CD14-positive monocyte (primary cell): ENCODE data around the gene HABP4. TPM values are rescaled to one million over a fixed set of nuclear protein-coding genes. Genes with fewer than 3 reads are reported as not detected.

ENCODE experiments used
- DNase-seq, 3 donors: peaks; one replicate each; pipeline ENCODE4 v3.0.0-alpha.2; 2011 to 2022
- H2AFZ ChIP-seq: 2 replicates; pipeline ENCODE4 v1.6.0; 2012; ENCODE audit warnings: mild to moderate bottlenecking, low read depth, low read length, inconsistent platforms; ENCODE audit not compliant: insufficient read depth, poor library complexity, severe bottlenecking
- H3K27ac ChIP-seq, 2 donors: 1 replicate in 1 of 2; 2 replicates in 1 of 2; pipeline ENCODE4 v1.5.1; 2012 to 2013; ENCODE audit warnings: low read length in 2 of 2, control low read depth in 1 of 2, inconsistent platforms in 1 of 2, low read depth in 1 of 2, mild to moderate bottlenecking in 1 of 2
- H3K27me3 ChIP-seq, 2 donors: one replicate each; pipeline versions ENCODE4 v1.6.0 to v1.6.1; 2011 to 2013; ENCODE audit warnings: low read length in 2 of 2; ENCODE audit not compliant: control insufficient read depth in 2 of 2, insufficient read depth in 2 of 2
- H3K36me3 ChIP-seq, 2 donors: replicated peaks in 1 of 2; 1 replicate in 1 of 2; 2 replicates in 1 of 2; pipeline versions ENCODE4 v1.5.1 to v1.6.1; 2012 to 2013; ENCODE audit warnings: low read length in 2 of 2, control low read depth in 1 of 2, inconsistent platforms in 1 of 2, mild to moderate bottlenecking in 1 of 2; ENCODE audit not compliant: insufficient read depth in 2 of 2, control insufficient read depth in 1 of 2
- H3K4me1 ChIP-seq, 2 donors: 1 replicate in 1 of 2; 2 replicates in 1 of 2; pipeline versions ENCODE4 v1.5.1 to v1.6.1; 2012 to 2013; ENCODE audit warnings: low read length in 2 of 2, control low read depth in 1 of 2, inconsistent platforms in 1 of 2, mild to moderate bottlenecking in 1 of 2, moderate library complexity in 1 of 2; ENCODE audit not compliant: insufficient read depth in 2 of 2, control insufficient read depth in 1 of 2
- H3K4me2 ChIP-seq: replicated peaks from 2 replicates; pipeline ENCODE3; 2012; ENCODE audit warnings: low read length, moderate library complexity, mild to moderate bottlenecking; ENCODE audit not compliant: poor library complexity, severe bottlenecking; ENCODE audit errors: extremely low read depth
- H3K4me3 ChIP-seq, 3 experiments: fragments of 200-600 bp in 1 of 3; sonication (generic) in 1 of 3; replicated peaks in 1 of 3; 1 replicate in 2 of 3; 2 replicates in 1 of 3; pipeline ENCODE4 v1.5.1; 2011 to 2013; ENCODE audit warnings: low read length in 3 of 3, mild to moderate bottlenecking in 3 of 3, control low read depth in 2 of 3, low read depth in 2 of 3, inconsistent platforms in 1 of 3, moderate library complexity in 1 of 3
- H3K79me2 ChIP-seq: 2 replicates; pipeline ENCODE4 v1.6.0; 2012; ENCODE audit warnings: mild to moderate bottlenecking, control low read depth, inconsistent platforms, low read length, moderate library complexity; ENCODE audit not compliant: insufficient read depth
- H3K9ac ChIP-seq: 2 replicates; pipeline ENCODE4 v1.6.0; 2017; ENCODE audit warnings: low read length, mild to moderate bottlenecking; ENCODE audit not compliant: insufficient read depth, poor library complexity, severe bottlenecking
- H3K9me3 ChIP-seq, 2 donors: replicated peaks in 1 of 2; 1 replicate in 1 of 2; 2 replicates in 1 of 2; pipeline versions ENCODE4 v1.5.1 to v1.6.1; 2012 to 2013; ENCODE audit warnings: low read length in 2 of 2, control low read depth in 1 of 2; ENCODE audit not compliant: control insufficient read depth in 1 of 2, insufficient read depth in 1 of 2
- H4K20me1 ChIP-seq: 2 replicates; pipeline ENCODE4 v1.6.0; 2012; ENCODE audit warnings: mild to moderate bottlenecking, low read length, control low read depth, moderate library complexity; ENCODE audit not compliant: insufficient read depth
- H3K27ac Mint-ChIP-seq, 7 donors: one replicate each; pipeline ENCODE4 v1.8.0; 2020; ENCODE audit warnings: mild to moderate bottlenecking in 7 of 7, mixed read lengths in 7 of 7, moderate library complexity in 6 of 7, inconsistent platforms in 2 of 7
- H3K27me3 Mint-ChIP-seq, 3 donors: one replicate each; pipeline ENCODE4 v1.8.0; 2021 to 2022; ENCODE audit warnings: low read depth in 3 of 3, mild to moderate bottlenecking in 3 of 3, mixed read lengths in 3 of 3, moderate library complexity in 3 of 3, inconsistent platforms in 1 of 3
- H3K36me3 Mint-ChIP-seq, 2 donors: one replicate each; pipeline ENCODE4 v1.8.0; 2020; ENCODE audit warnings: mixed read lengths in 2 of 2, inconsistent platforms in 1 of 2, mild to moderate bottlenecking in 1 of 2
- H3K4me1 Mint-ChIP-seq: one replicate; pipeline ENCODE4 v1.8.0; 2020; ENCODE audit warnings: mild to moderate bottlenecking, mixed read lengths
- H3K4me3 Mint-ChIP-seq, 2 donors: one replicate each; pipeline ENCODE4 v1.8.0; 2020; ENCODE audit warnings: mild to moderate bottlenecking in 2 of 2, mixed read lengths in 2 of 2, moderate library complexity in 1 of 2
- H3K9me3 Mint-ChIP-seq, 7 donors: one replicate each; pipeline ENCODE4 v1.8.0; 2020 to 2022; ENCODE audit warnings: mixed read lengths in 7 of 7, mild to moderate bottlenecking in 6 of 7, moderate library complexity in 6 of 7, inconsistent platforms in 2 of 7
- WGBS: methylation state at CpG from one replicate; pipeline ENCODE4 v1.1.5; 2013; ENCODE audit warnings: missing lambda C conversion rate; ENCODE audit not compliant: insufficient coverage; 5-methylcytosine and 5-hydroxymethylcytosine counted together
- intact Hi-C, 2 donors: fragments of 100-400 bp; cut with micrococcal nuclease; formaldehyde crosslinking; loops; one replicate each; pipeline versions ENCODE4 v1.15.0 to v1.15.1; 2023
- polyA plus RNA-seq, 3 donors: library from polyadenylated mRNA; depleted of rRNA in 1 of 3; unstranded in 2 of 3; stranded (reverse) in 1 of 3; fragments of 300-500 nt in 2 of 3; fragments of >200 nt in 1 of 3; fragmentation: Illumina TruSeq in 2 of 3; gene quantifications; 1 replicate in 2 of 3; 2 replicates in 1 of 3; pipeline ENCODE4 v1.2.3, GENCODE V29; 2012 to 2021
- TF ChIP-seq, protein P1 (sequence below): fragments of 200-600 bp; IDR thresholded peaks from one replicate; pipeline ENCODE4 v1.8.0; 2022; ENCODE audit warnings: antibody characterized with exemption, mild to moderate bottlenecking

The HABP4 gene
- polyA plus RNA-seq, 3 donors, result 0.54 to 0.97 (median 0.68) TPM

DNA sequence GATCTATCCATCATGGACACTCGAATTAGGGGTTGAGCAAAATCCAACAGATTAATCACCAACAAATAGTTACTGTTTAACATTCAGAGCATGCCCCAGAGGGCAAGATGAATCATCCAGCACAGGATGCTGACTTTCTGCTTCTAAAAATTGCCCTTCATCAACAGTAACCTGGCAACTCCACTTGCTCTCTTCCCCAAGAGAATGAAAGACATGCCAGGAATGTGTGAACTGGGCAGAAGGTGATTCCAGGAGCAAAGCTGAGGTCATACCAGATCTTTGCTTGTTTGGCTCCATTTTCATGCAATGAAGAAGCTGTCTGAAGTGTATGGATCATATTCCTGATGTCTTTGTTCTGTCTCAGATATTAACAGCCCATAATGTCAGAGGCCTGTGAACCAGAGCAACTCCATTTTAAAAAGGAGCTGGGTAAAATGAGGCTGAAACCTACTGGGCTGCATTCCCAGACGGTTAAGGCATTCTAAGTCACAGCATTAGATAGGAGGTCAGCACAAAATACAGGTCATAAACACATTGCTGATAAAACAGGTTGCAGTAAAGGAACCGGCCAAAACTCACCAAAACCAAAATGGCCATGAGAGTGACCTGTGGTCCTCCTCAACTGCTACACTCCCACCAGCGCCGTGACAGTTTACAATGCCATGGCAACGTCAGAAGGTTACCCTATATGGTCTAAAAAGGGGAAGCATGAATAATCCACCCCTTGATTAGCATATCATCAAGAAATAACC, 29.3 kb upstream of the HABP4 start:
- H3K4me1 Mint-ChIP-seq, result peaks cover 33% of the 10 kb centered on the region
- Histone ChIP-seq H3K27me3 (no peaks in the 10 kb centered on the region), H3K9me3 (no peaks in the 10 kb centered on the region), H3K36me3 (no peaks in the 10 kb centered on the region), H3K4me2 (no peak overlapping the region), H3K4me3 (no peak overlapping the region), H3K27ac (peak overlapping the region in 1 of 2 donors; percentile 94), H3K9ac (no peak overlapping the region), H2AFZ (peak overlapping the region; percentile 49), H4K20me1 (no peaks in the 10 kb centered on the region), H3K79me2 (peaks cover 20% of the 10 kb centered on the region), H3K4me1 (peaks cover 34 to 45% of the 10 kb centered on the region in 2 donors)
- H3K27ac Mint-ChIP-seq, result peak overlapping the region; percentile 66 to 96 (median 87)
- TF ChIP-seq, protein P1, sequence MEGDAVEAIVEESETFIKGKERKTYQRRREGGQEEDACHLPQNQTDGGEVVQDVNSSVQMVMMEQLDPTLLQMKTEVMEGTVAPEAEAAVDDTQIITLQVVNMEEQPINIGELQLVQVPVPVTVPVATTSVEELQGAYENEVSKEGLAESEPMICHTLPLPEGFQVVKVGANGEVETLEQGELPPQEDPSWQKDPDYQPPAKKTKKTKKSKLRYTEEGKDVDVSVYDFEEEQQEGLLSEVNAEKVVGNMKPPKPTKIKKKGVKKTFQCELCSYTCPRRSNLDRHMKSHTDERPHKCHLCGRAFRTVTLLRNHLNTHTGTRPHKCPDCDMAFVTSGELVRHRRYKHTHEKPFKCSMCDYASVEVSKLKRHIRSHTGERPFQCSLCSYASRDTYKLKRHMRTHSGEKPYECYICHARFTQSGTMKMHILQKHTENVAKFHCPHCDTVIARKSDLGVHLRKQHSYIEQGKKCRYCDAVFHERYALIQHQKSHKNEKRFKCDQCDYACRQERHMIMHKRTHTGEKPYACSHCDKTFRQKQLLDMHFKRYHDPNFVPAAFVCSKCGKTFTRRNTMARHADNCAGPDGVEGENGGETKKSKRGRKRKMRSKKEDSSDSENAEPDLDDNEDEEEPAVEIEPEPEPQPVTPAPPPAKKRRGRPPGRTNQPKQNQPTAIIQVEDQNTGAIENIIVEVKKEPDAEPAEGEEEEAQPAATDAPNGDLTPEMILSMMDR, result no peak
- no peaks in the 10 kb centered on the region for H3K9me3 Mint-ChIP-seq
- peaks cover 0 to 5% (median 0%) of the 10 kb centered on the region in 3 donors for H3K27me3 Mint-ChIP-seq
- WGBS, result 79% methylated on average over 2 of the region's 6 CpGs
- intact Hi-C loops, result loop anchor here in 1 of 2 donors (10.0 kb wide), 1 partner anchor 1696 kb away; the partner anchor contains the start of gene AOPEP
- DNase-seq, result peak; percentile 59 to 74 (median 68)
- H3K36me3 Mint-ChIP-seq, result no peaks in the 10 kb centered on the region
- no peak overlapping the region for H3K4me3 Mint-ChIP-seq

DNA sequence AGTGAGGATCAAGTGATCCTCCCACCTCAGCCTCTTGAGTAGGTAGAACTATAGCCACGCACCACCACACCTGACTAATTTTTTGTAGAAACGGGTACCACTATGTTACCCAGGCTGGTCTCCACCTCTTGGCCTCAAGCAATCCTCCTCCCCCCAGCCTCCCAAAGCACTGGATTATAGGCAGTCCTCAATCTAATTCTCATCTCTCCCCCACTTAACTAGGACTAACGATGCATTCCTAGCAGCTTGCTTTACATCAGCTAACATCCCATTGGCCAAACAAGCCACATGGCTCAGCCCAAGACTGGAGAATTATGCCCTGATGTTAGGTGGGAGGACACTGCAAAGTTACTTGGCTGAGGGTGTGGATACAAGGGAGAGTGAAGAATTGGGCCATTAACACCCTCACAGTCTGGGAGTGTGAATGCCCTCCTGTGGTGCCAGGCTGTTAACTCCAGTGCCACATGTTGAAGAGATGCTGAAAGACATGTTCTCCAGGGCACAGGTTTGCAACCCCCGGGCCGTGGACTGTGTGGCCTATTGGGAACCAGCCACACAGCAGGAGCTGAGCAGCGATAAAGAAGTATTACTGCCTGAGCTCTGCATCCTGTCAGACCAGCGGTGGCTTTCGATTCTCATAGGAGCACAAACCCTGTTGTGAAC, 26.5 kb upstream of the HABP4 start:
- Mint-ChIP-seq H3K4me3 (no peak overlapping the region), H3K36me3 (no peaks in the 10 kb centered on the region), H3K4me1 (peaks cover 30% of the 10 kb centered on the region), H3K27ac (no peak overlapping the region), H3K27me3 (peaks cover 0 to 8% (median 0%) of the 10 kb centered on the region in 3 donors), H3K9me3 (peaks cover 0 to 4% (median 0%) of the 10 kb centered on the region in 7 donors)
- H3K27ac ChIP-seq, result no peak overlapping the region
- intact Hi-C loops, result loop anchor here in 1 of 2 donors (10.0 kb wide), 1 partner anchor 1699 kb away; the partner anchor contains the start of gene AOPEP
- WGBS, result 98% methylated on average over 6 of the region's 8 CpGs
- no peak overlapping the region for H3K9ac ChIP-seq
- DNase-seq, result no peak
- no peaks in the 10 kb centered on the region for H3K79me2 ChIP-seq
- no peaks in the 10 kb centered on the region for H3K36me3 ChIP-seq
- no peak overlapping the region for H3K4me2 ChIP-seq
- peaks cover 23 to 24% of the 10 kb centered on the region in 2 donors for H3K4me1 ChIP-seq
- no peak overlapping the region for H2AFZ ChIP-seq
- no peaks in the 10 kb centered on the region for H3K9me3 ChIP-seq
- TF ChIP-seq, protein P1, result no peak
- H3K4me3 ChIP-seq, result no peak overlapping the region
- H4K20me1 ChIP-seq, result no peaks in the 10 kb centered on the region
- no peaks in the 10 kb centered on the region for H3K27me3 ChIP-seq
